HG03571 (cell line): Measurements from ENCODE around the gene GDAP2.
"Not testable (repeated sequence)": the region's sequence is repeated elsewhere in the genome, so short reads cannot be mapped to it uniquely, and the experiment has no call there.

Source experiments
- ATAC-seq: cut with Tn5 transposase; IDR thresholded peaks from one replicate; pipeline ENCODE4 v1.9.1; 2021; ENCODE audit not compliant: unreplicated experiment

GDAP2 gene

GRCh38 chr1:117902944-117903343 is 26.5 kb downstream of the GDAP2 start:
- no peak for ATAC-seq

- ATAC-seq = no peak
These were observed 29.6 kb downstream of the GDAP2 start for GRCh38 chr1:117899801-117900200.

- no peak for ATAC-seq
These were observed 31.9 kb downstream of the GDAP2 start for GRCh38 chr1:117897551-117897950.

- ATAC-seq = peak; percentile 80
These were observed 33.8 kb downstream of the GDAP2 start for GRCh38 chr1:117895482-117896114.

GRCh38 chr1:117894078-117894477 is 35.3 kb downstream of the GDAP2 start:
- ATAC-seq = no peak

GRCh38 chr1:117892512-117892911 is 36.9 kb downstream of the GDAP2 start:
- peak; percentile 41 for ATAC-seq

GRCh38 chr1:117890452-117890851 is 39.0 kb downstream of the GDAP2 start:
- ATAC-seq = no peak

GRCh38 chr1:117886101-117886795 is 43.2 kb downstream of the GDAP2 start:
- no peak for ATAC-seq

GRCh38 chr1:117883616-117884015 is 45.8 kb downstream of the GDAP2 start:
- ATAC-seq = no peak

GRCh38 chr1:117879284-117879683 is 50.1 kb downstream of the GDAP2 start:
- no peak for ATAC-seq

GRCh38 chr1:117877823-117878222 is 51.6 kb downstream of the GDAP2 start:
- no peak for ATAC-seq

GRCh38 chr1:117871013-117871412 is 58.4 kb downstream of the GDAP2 start:
- ATAC-seq = no peak

GRCh38 chr1:117861694-117862093 is 67.7 kb downstream of the GDAP2 start:
- no peak for ATAC-seq

GRCh38 chr1:117860896-117861610 is 68.4 kb downstream of the GDAP2 start:
- no peak for ATAC-seq

- no peak for ATAC-seq
These were observed 69.5 kb downstream of the GDAP2 start for GRCh38 chr1:117859901-117860300.

- no peak for ATAC-seq
These were observed 72.0 kb downstream of the GDAP2 start for GRCh38 chr1:117857418-117857817.

- ATAC-seq = no peak
These were observed 76.4 kb downstream of the GDAP2 start for GRCh38 chr1:117852853-117853553.

GRCh38 chr1:117851687-117852086 is 77.7 kb downstream of the GDAP2 start:
- ATAC-seq = no peak

- no peak for ATAC-seq
These were observed 82.6 kb downstream of the GDAP2 start for GRCh38 chr1:117846674-117847425.

- ATAC-seq = not testable (repeated sequence)
These were observed 84.9 kb downstream of the GDAP2 start for GRCh38 chr1:117844478-117844877.

GRCh38 chr1:117843791-117844190 is 85.6 kb downstream of the GDAP2 start:
- ATAC-seq = no peak
